ENCODE results near the gene MCF2L2. TPM values are rescaled to one million over a fixed set of nuclear protein-coding genes. Genes with fewer than 3 reads are reported as not detected.

MCF2L2 gene
- polyA plus RNA-seq, 3 donors = 0.37 to 0.78 (median 0.71) TPM

DNA sequence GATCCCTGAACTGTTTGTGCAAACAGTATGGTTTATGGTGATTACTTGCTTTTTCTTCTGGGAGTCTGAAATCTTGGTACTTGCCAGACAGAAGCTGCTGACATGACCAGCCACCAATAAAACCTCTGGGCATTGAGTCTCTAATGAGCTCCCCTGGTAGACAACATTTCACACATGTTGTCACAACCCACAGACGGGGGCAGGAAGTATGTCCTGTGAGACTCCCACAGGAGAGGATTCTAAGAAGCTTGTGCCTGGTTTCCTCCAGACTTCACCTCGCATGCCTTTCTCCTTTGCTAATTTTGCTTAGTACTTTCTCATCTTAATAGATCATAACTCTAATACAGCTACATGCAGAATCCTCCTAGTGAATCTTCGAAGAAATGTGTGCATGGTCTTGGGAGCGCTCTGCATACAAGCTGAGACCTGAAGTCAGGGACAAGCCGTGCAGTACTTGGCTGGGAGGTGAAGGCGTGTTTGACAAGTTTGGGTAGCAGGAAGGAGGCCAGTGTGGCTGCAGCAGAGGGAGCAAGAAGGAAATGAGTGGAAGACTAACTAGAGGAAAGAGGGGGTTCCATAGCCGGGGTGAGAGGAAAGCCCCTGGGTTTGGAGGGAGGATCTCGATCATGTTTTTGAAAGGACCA lies 126.4 kb downstream of the MCF2L2 start:
- DNase-seq (ENCODE audit: low read depth in 3 of 3, low spot score in 2 of 3) = no peak

- no peak for DNase-seq (ENCODE audit: low read depth in 3 of 3, low spot score in 2 of 3)
Measured at GRCh38 chr3:183300996-183301562, 127.3 kb downstream of the MCF2L2 start.

- no peak for DNase-seq (ENCODE audit: low read depth in 3 of 3, low spot score in 2 of 3)
Measured at GRCh38 chr3:183299976-183300375, 128.4 kb downstream of the MCF2L2 start.

DNA sequence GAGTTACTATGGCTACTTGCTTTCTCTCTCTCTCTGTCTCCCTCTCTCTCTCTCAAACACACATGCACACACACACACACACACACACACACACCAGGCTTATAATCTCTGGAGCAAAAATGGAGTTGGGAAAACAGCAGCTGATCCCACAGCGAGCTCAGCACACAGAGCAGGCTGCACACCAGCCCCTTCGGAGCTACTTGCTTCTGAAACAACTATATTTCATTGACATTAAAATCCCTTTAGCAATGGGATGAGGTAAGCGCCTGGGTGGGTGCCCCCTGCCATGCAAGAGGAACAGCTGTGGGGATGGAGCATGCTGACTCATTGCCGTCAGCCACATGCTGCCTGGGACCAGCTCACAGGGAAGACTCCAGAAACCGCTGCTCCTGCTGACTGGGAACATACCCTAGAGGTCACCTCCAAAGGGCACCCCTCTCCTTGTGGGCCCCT lies 129.7 kb downstream of the MCF2L2 start:
- DNase-seq (ENCODE audit: low read depth in 3 of 3, low spot score in 2 of 3) = no peak

- no peak for DNase-seq (ENCODE audit: low read depth in 3 of 3, low spot score in 2 of 3)
Measured at GRCh38 chr3:183296944-183297343, 131.5 kb downstream of the MCF2L2 start.

DNA sequence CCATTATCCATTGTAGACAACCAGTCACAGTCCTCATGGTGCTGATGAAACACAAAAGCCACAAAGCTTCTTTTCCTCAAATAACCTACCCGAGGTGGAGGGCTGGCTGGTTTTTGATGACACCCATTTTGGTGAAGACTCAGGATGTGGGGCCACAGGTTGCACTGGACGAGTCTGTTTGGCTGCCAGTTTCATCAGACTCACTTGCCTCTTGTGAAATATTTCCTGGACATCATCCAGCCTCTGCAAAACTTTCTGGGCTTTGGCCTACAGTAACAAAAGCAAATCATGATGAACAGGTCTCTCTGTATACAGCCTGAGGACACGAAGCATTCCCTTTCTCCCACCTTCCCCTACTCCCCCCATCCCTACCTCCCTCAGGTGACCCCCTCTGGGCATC lies 133.2 kb downstream of the MCF2L2 start:
- no peak for DNase-seq (ENCODE audit: low read depth in 3 of 3, low spot score in 2 of 3)

- no peak for DNase-seq (ENCODE audit: low read depth in 3 of 3, low spot score in 2 of 3)
Measured at GRCh38 chr3:183293966-183294365, 134.5 kb downstream of the MCF2L2 start.

DNA sequence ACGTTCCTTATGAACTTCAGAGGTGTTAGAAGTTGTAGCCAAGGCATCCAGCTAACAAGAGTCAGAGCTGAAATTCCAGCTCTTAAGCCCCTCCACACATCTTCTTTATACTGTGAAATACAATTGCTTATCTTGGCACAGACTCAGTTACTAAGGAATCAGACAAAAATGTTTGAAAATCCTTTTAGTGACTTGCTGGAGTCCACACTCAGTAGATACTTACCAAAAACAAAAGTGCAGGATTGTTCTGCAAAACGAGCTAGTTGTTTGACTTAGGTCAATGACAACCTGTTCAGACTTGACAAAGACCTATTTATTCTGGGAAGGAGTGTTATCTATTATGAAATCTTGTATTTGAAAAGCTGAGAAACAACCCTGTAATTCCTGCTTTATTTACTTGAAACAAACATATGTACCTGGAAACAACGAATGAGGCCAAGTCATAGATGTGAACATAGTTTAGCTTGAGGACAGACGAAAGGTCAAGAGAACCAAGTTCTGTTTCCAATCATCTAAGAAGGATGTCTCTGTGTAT lies 136.9 kb downstream of the MCF2L2 start:
- DNase-seq (ENCODE audit: low read depth in 3 of 3, low spot score in 2 of 3) = no peak

GRCh38 chr3:183290216-183290615 lies 138.2 kb downstream of the MCF2L2 start:
- DNase-seq (ENCODE audit: low read depth in 3 of 3, low spot score in 2 of 3) = no peak

- no peak for DNase-seq (ENCODE audit: low read depth in 3 of 3, low spot score in 2 of 3)
Measured at GRCh38 chr3:183288117-183288516, 140.3 kb downstream of the MCF2L2 start.

DNA sequence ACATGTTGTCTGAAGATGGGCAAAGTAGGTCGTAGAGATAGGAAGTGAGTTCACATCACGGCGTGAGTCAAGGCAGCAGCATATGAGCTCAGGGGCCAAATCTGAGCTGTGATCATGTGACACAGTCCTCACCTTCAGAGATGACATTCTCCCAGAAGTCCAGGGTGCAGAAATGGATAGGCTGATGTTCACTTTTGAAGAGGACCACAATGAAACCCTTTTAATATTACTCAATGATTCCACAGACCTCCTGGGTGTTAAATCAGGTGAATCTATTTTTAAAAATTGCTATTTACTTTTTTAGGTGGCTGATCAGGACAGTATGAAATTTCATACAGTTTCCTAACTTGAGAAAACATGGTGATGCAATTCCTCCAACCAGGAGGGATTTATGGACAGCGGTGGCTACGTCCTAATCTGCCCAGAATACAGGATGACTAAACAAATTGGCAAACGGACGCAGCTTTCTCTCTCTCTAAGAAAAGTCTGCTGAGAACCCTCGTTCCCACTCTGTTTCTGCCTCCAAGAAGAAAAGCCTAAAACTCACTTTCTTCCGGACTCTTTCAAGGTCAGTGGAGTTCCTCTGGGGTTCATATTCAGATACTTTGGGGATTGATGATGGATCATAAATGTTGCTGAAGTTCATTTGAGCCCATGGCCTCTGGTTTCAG lies 141.0 kb downstream of the MCF2L2 start:
- DNase-seq (ENCODE audit: low read depth in 3 of 3, low spot score in 2 of 3) = no peak

GRCh38 chr3:183285828-183286457 lies 142.5 kb downstream of the MCF2L2 start:
- no peak for DNase-seq (ENCODE audit: low read depth in 3 of 3, low spot score in 2 of 3)

DNA sequence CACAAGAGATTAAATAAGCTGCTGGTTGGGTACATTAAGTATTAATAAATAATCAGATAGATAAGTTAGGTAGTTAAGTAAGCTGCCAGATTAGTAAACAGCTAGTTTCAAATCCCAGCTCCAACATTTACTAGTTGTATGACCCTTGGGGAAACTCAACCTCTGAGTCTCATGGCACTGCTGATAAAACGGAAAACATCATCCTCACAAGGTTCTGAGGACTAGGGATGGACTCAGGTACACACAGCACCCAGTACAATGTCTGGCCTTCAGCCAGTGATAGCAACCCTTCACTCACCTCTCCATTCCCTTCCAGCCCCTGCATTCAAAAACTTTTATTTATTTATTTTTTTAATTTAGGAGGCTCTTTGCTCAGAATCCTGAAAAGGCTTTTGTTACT lies 143.1 kb downstream of the MCF2L2 start:
- DNase-seq (ENCODE audit: low read depth in 3 of 3, low spot score in 2 of 3) = no peak

DNA sequence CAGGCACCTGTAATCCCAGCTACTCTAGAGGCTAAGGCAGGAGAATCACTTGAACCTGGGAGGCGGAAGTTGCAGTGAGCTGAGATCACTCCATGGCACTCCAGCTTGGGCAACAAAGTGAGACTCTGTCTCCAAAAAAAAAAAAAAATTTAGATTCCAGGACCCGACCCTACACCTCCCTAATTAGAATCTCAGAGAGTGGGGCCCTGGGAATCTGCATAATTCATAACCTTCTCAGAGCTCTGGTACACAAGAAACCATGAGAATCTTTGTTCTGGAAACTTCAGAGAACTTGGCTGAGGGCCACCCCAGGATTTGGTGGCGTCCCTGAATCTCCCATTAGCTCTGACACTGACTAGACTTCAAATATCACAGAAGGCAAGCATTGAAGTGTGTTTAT lies 143.8 kb downstream of the MCF2L2 start:
- DNase-seq (ENCODE audit: low read depth in 3 of 3, low spot score in 2 of 3) = no peak

DNA sequence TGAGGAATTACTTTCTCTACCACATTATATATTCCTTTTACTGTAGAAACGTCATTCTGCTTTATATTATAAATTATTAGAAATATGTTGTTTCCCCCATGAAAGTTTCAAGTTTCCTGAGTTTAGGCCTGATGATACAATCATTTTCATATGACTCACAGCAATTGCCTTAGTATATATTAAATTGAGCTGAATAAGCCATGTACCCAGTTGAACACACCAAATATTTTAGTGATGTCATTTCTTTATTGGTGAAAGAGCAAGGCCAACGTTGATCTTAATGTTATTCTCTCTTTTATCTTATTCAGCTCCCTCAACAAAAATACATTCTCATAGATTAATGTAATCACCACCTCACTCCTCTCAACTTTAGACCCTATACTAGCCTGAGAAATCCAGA lies 144.5 kb downstream of the MCF2L2 start:
- no peak for DNase-seq (ENCODE audit: low read depth in 3 of 3, low spot score in 2 of 3)

DNA sequence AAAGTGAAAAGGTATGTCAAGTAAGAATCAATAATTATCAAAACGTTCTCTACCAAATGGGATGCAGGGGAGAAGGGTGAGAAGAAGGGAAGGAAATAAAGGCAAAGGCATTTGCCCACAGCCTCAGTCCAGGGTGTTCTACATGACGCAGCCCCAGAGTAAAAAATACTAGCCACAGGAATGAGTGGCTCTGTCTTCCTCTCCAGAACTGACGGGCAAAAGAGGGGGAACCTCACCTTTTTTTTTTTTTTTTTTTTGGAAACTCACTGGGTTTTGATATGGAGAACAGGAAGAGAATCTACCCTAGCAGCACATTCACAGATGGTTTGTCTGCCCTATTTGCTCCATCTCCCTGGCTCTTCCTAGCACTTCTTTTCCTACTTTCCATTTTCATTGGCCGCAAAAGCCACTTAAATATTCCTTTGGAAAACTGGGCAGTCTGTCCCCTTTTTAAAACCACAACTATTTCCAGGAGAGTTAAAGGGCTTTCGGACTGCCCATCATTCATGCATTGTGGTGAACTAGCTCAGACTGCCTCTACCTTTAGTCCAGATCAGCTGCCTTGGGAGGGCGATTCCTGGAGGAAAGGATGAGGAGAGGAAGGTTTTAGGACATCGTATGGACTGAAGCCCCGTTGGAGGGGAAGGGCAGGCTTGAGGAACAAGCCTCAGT lies 147.2 kb downstream of the MCF2L2 start:
- DNase-seq (ENCODE audit: low read depth in 3 of 3, low spot score in 2 of 3) = no peak

GRCh38 chr3:183279371-183279770 lies 149.0 kb downstream of the MCF2L2 start:
- DNase-seq (ENCODE audit: low read depth in 3 of 3, low spot score in 2 of 3) = no peak

DNA sequence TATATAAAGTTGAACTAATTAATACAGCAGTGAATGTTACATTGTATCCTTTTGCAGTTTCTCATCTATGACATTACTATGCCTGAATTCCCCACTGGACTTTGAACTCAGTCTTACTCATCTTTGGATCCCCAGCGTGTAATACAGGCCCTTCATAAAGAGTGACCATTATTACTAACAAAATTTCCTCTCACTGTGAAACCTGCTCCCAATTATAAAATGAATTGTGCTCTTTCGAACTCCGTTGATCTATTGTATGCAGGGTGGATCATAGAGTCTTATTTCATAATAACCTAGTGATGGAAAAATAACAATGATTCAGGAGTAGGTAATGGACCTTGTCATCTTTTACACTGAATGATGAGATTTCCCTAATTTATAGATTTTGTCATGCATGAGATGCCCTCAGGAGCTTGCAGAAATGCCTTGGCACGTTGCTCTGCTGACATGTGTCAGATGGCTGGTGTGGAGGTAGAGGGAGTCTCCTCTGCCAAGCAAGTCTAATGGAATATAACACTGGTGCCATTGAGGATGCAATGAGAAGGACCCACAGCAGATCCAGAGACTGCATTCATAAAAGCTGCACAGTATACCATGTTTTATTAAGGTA lies 149.8 kb downstream of the MCF2L2 start:
- DNase-seq (ENCODE audit: low read depth in 3 of 3, low spot score in 2 of 3) = no peak

- DNase-seq (ENCODE audit: low read depth in 3 of 3, low spot score in 2 of 3) = no peak
Measured at GRCh38 chr3:183277260-183277659, 151.2 kb downstream of the MCF2L2 start.

DNA sequence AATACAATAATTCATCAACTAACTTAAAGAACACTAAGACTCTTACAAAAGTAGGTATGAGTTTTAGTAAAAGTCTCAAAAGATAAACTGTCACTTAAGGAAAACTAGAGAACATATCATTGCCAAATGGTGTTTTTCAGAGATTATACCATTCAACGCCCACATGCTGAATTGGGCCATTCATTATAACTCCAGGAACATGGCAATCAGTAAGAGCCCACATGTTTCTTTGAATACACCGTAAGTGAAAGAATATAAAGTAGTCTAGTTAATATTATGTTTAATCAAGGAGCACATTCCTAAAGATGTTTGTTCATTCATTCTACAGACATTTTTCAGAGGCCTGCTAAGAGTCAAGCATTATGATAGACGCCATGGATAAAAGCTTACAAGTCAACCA lies 152.5 kb downstream of the MCF2L2 start:
- no peak for DNase-seq (ENCODE audit: low read depth in 3 of 3, low spot score in 2 of 3)
